Endothelial cell of umbilical vein (primary cell): ENCODE results near the gene CEP89.

Experiments
- CTCF ChIP-seq, 2 donors: IDR thresholded peaks; 1 replicate in 1 of 2; 2 replicates in 1 of 2; pipeline ENCODE4 v1.5.1; 2011; ENCODE audit warnings: low read length in 2 of 2, mild to moderate bottlenecking in 2 of 2, moderate library complexity in 2 of 2, control low read depth in 1 of 2, inconsistent platforms in 1 of 2, low read depth in 1 of 2; ENCODE audit not compliant: insufficient read depth in 1 of 2; ENCODE audit errors: extremely low read depth in 1 of 2
- FOS ChIP-seq: IDR thresholded peaks from 2 replicates; pipeline ENCODE4 v1.6.1; 2011; ENCODE audit warnings: mild to moderate bottlenecking, low read length, moderate library complexity, borderline replicate concordance; ENCODE audit not compliant: insufficient read depth
- JUN ChIP-seq: IDR thresholded peaks from 2 replicates; pipeline ENCODE4 v1.6.1; 2011; ENCODE audit warnings: borderline replicate concordance, low read depth; ENCODE audit not compliant: insufficient read length, insufficient read depth
- MAX ChIP-seq: IDR thresholded peaks from 2 replicates; pipeline ENCODE4 v1.6.1; 2011; ENCODE audit not compliant: insufficient read depth, insufficient read length
- POLR2A ChIP-seq: IDR thresholded peaks from 2 replicates; pipeline ENCODE4 v1.6.1; 2012; ENCODE audit warnings: low read depth, mild to moderate bottlenecking, control low read depth, low read length

GRCh38 chr19:32896516-32897214 is 75.1 kb downstream of the CEP89 start:
- TF ChIP-seq FOS (no peak), CTCF (IDR thresholded peaks at IDR 0.05; ENCODE audit: extremely low read depth in 1 of 2, insufficient read depth in 1 of 2, low read depth in 1 of 2, low read length in 2 of 2) (no peak), JUN (no peak), MAX (no peak), POLR2A (no peak)
